HepG2 (cell line): Measurements from ENCODE around the gene GFPT2. TPM values are rescaled to one million over a fixed set of nuclear protein-coding genes. Genes with fewer than 3 reads are reported as not detected.

ENCODE experiments used
- ATAC-seq: fragments of 200-7000 bp; cut with Tn5 transposase; 3 replicates; pipeline ENCODE4 v1.9.1; 2020; ENCODE audit warnings: mild to moderate bottlenecking, moderate library complexity
- BruUV-seq: library from RNA; stranded (reverse); fragments of 400-500 nt; replicated peaks from 2 replicates; lab custom pipeline; 2021; lab: Mats Ljungman, UMichigan
- CTCF ChIA-PET: fragments of 300-600 bp; formaldehyde crosslinking; extraction: SDS; loops from one replicate; lab custom pipeline; 2021; ENCODE audit warnings: low total read pairs, inconsistent platforms, low intra/inter-chr PET ratio; lab: Yijun Ruan, JAX
- POLR2A ChIA-PET: fragments of 350-600 bp; sonication (Branson Sonifier 250); formaldehyde crosslinking; loops from one replicate; lab custom pipeline; 2020; ENCODE audit warnings: antibody characterized with exemption, inconsistent platforms; lab: Yijun Ruan, JAX
- DNase-seq: peaks from one replicate; pipeline ENCODE4 v3.0.0-alpha.2; 2015; ENCODE audit warnings: low spot score
- FAIRE-seq: peaks from 3 replicates; lab custom pipeline; 2011; peaks lifted over from hg19 to GRCh38; lab: Jason Lieb, UNC
- H2AFZ ChIP-seq: one replicate; pipeline ENCODE4 v1.6.1; 2011; ENCODE audit warnings: low read length, inconsistent platforms
- H3K27ac ChIP-seq: fragments of 300-600 bp; 3 replicates; pipeline ENCODE4 v1.8.0; 2011; ENCODE audit warnings: mixed run types, mild to moderate bottlenecking, mixed read lengths, low read length, inconsistent platforms; ENCODE audit not compliant: insufficient read depth; ENCODE audit errors: extremely low read length
- H3K27me3 ChIP-seq, 2 experiments: fragments of 200-600 bp in 1 of 2; 2 replicates in 1 of 2; 3 replicates in 1 of 2; pipeline versions ENCODE4 v1.6.0 to v1.8.0; 2011; ENCODE audit warnings: low read length in 2 of 2, mild to moderate bottlenecking in 2 of 2, moderate library complexity in 2 of 2, inconsistent platforms in 1 of 2; ENCODE audit not compliant: insufficient read depth in 2 of 2, control insufficient read depth in 1 of 2
- H3K36me3 ChIP-seq, 2 experiments: fragments of 200-600 bp in 1 of 2; replicated peaks in 1 of 2; 2 replicates in 1 of 2; 3 replicates in 1 of 2; pipeline versions ENCODE4 v1.5.1 to v1.8.0; 2011; ENCODE audit warnings: low read length in 2 of 2, inconsistent platforms in 1 of 2; ENCODE audit not compliant: insufficient read depth in 2 of 2, control insufficient read depth in 1 of 2
- H3K4me1 ChIP-seq: 2 replicates; pipeline ENCODE4 v1.5.1; 2012; ENCODE audit warnings: low read length, inconsistent platforms; ENCODE audit not compliant: insufficient read depth
- H3K4me2 ChIP-seq: 2 replicates; pipeline ENCODE4 v1.6.0; 2011; ENCODE audit warnings: low read depth, low read length, inconsistent platforms
- H3K4me3 ChIP-seq, 3 experiments: fragments of 200-600 bp in 1 of 3; sonication (generic), shearing (Covaris generic) in 1 of 3; replicated peaks in 1 of 3; 2 replicates each; pipeline ENCODE4 v1.5.1; 2011 to 2016; ENCODE audit warnings: low read length in 3 of 3, inconsistent platforms in 2 of 3, low read depth in 2 of 3, mild to moderate bottlenecking in 2 of 3, control low read depth in 1 of 3, mixed read lengths in 1 of 3; ENCODE audit not compliant: insufficient read depth in 1 of 3
- H3K79me2 ChIP-seq: one replicate; pipeline ENCODE4 v1.6.1; 2011; ENCODE audit warnings: low read length, inconsistent platforms; ENCODE audit not compliant: insufficient read depth
- H3K9ac ChIP-seq: 2 replicates; pipeline ENCODE4 v1.6.0; 2011; ENCODE audit warnings: mild to moderate bottlenecking, low read depth, low read length, inconsistent platforms; ENCODE audit not compliant: insufficient read depth
- H3K9me3 ChIP-seq: 2 replicates; pipeline ENCODE4 v1.5.1; 2012; ENCODE audit warnings: mild to moderate bottlenecking, low read length
- H4K20me1 ChIP-seq: 2 replicates; pipeline ENCODE4 v1.6.0; 2011; ENCODE audit warnings: inconsistent platforms, mild to moderate bottlenecking, low read length, moderate library complexity; ENCODE audit not compliant: insufficient read depth
- CREB1 ChIP-seq, 2 experiments: fragments of 450-650 bp in 1 of 2; IDR thresholded peaks; 2 replicates each; pipeline ENCODE4 v1.6.1; 2016 to 2017; ENCODE audit warnings: control low read depth in 1 of 2, mild to moderate bottlenecking in 1 of 2, missing compliant biosample characterization in 1 of 2, missing genetic modification characterization in 1 of 2
- IRF2 ChIP-seq: IDR thresholded peaks from 2 replicates; pipeline ENCODE4 v1.6.1; 2018; ENCODE audit warnings: missing genetic modification reagents, missing compliant biosample characterization
- PHF20 ChIP-seq: sonication (generic); formaldehyde crosslinking; IDR thresholded peaks from 2 replicates; pipeline ENCODE4 v1.5.0; 2020; ENCODE audit warnings: mild to moderate bottlenecking, missing genetic modification reagents
- PHF21A ChIP-seq: sonication (generic); formaldehyde crosslinking; IDR thresholded peaks from 2 replicates; pipeline ENCODE4 v1.5.0; 2020; ENCODE audit warnings: mild to moderate bottlenecking, missing genetic modification reagents
- RBM39 ChIP-seq: fragments of 200-400 bp; formaldehyde crosslinking; IDR thresholded peaks from one replicate; pipeline ENCODE4 v1.6.1; 2018; ENCODE audit warnings: antibody characterized with exemption, mild to moderate bottlenecking, low read depth, low read length; ENCODE audit not compliant: poor library complexity, severe bottlenecking
- ZBTB21 ChIP-seq: sonication (generic); formaldehyde crosslinking; IDR thresholded peaks from 2 replicates; pipeline ENCODE4 v1.4.0; 2020; ENCODE audit warnings: missing genetic modification reagents
- ZEB1 ChIP-seq: IDR thresholded peaks from 2 replicates; pipeline ENCODE4 v1.6.1; 2012; ENCODE audit warnings: mild to moderate bottlenecking, low read depth, inconsistent platforms; ENCODE audit not compliant: insufficient replicate concordance
- ZNF382 ChIP-seq: sonication (generic); formaldehyde crosslinking; IDR thresholded peaks from 2 replicates; pipeline ENCODE4 v1.5.0; 2020; ENCODE audit warnings: missing genetic modification reagents, mild to moderate bottlenecking, borderline replicate concordance
- ZNF546 ChIP-seq: sonication (generic); formaldehyde crosslinking; conservative IDR thresholded peaks from 2 replicates; pipeline ENCODE4 v1.8.1; 2023; ENCODE audit warnings: mild to moderate bottlenecking, missing genetic modification reagents
- ZNF607 ChIP-seq: sonication (generic); formaldehyde crosslinking; IDR thresholded peaks from 2 replicates; pipeline ENCODE4 v1.5.1; 2020; ENCODE audit warnings: missing genetic modification reagents, mild to moderate bottlenecking, borderline replicate concordance
- ZNF629 ChIP-seq: sonication (generic); formaldehyde crosslinking; conservative IDR thresholded peaks from 2 replicates; pipeline ENCODE4 v1.5.0; 2020; ENCODE audit warnings: missing genetic modification reagents
- ZNF775 ChIP-seq: sonication (generic); formaldehyde crosslinking; IDR thresholded peaks from 2 replicates; pipeline ENCODE4 v1.4.0; 2020; ENCODE audit warnings: missing genetic modification reagents, mild to moderate bottlenecking, moderate library complexity, borderline replicate concordance
- ZNF777 ChIP-seq: sonication (generic); formaldehyde crosslinking; IDR thresholded peaks from 2 replicates; pipeline ENCODE4 v1.4.0; 2020; ENCODE audit warnings: missing genetic modification reagents
- WGBS: methylation state at CpG from one replicate; pipeline ENCODE4 v1.1.6; 2017; ENCODE audit warnings: low lambda C conversion rate; 5-methylcytosine and 5-hydroxymethylcytosine counted together
- in situ Hi-C: cut with HindIII; loops from 2 replicates; pipeline ENCODE4 v1.10.0; 2017; ENCODE audit warnings: low pct_unique_long_range_greater_than_20kb; ENCODE audit not compliant: extremely low pct_ligation_motif_present
- intact Hi-C: fragments of 100-400 bp; cut with micrococcal nuclease; formaldehyde crosslinking; loops from one replicate; pipeline ENCODE4 v1.10.0; 2022; ENCODE audit not compliant: unreplicated experiment
- polyA plus RNA-seq, 8 experiments: library from polyadenylated mRNA; depleted of rRNA in 3 of 8; stranded (reverse) in 7 of 8; unstranded in 1 of 8; fragments of >200 nt; fragmentation: Illumina TruSeq in 4 of 8; extraction: Trizol in 4 of 8; gene quantifications; 2 replicates each; pipeline versions ENCODE4 v1.2.1 to v1.2.3, GENCODE V29; 2011 to 2016; ENCODE audit warnings: low read depth in 4 of 8, missing spikeins in 1 of 8, mixed read lengths in 1 of 8; ENCODE audit not compliant: insufficient read depth in 1 of 8
- total RNA-seq, 5 experiments: library from RNA; depleted of rRNA; stranded (reverse); fragments of >200 nt; fragmentation: Illumina TruSeq; extraction: Trizol; gene quantifications; 2 replicates each; pipeline ENCODE4 v1.2.3, GENCODE V29; 2016; ENCODE audit warnings: low read depth in 1 of 5

GFPT2 gene
- total and polyA plus RNA-seq, 2 of the 13 experiments (the other 11 are each of a cell fraction or from before 2014, with no cell fraction given), result 0.18 TPM

GRCh38 chr5:180358179-180358578, 5.0 kb upstream of the GFPT2 start:
- BruUV-seq, result no TSS peak
- no peaks in the 10 kb centered on the region for H3K36me3 ChIP-seq
- no peak for TF ChIP-seq ZNF607
- TF ChIP-seq PHF20 (CRISPR knock-in tag), result no peak
- TF ChIP-seq CREB1 (IDR thresholded peaks at IDR 0.05), result no peak
- TF ChIP-seq CREB1 (CRISPR knock-in tag; IDR thresholded peaks at IDR 0.05), result no peak
- no peak for TF ChIP-seq IRF2 (CRISPR knock-in tag)
- TF ChIP-seq ZNF775 (CRISPR knock-in tag), result no peak
- TF ChIP-seq ZEB1, result no peak
- no peak for TF ChIP-seq ZNF546 (CRISPR knock-in tag)
- TF ChIP-seq ZNF777 (CRISPR knock-in tag), result no peak
- TF ChIP-seq ZBTB21, result no peak
- no peak for TF ChIP-seq PHF21A
- TF ChIP-seq ZNF629 (CRISPR knock-in tag), result no peak
- no peak for TF ChIP-seq ZNF382 (CRISPR knock-in tag)
- TF ChIP-seq RBM39, result no peak
- TF ChIP-seq, all 625 proteins: peak for 0
- Histone ChIP-seq H3K27ac (no peak overlapping the region), H4K20me1 (no peaks in the 10 kb centered on the region), H3K4me1 (no peaks in the 10 kb centered on the region), H3K4me2 (no peak overlapping the region), H3K9ac (no peak overlapping the region), H3K79me2 (no peaks in the 10 kb centered on the region), H3K4me3 (no peak overlapping the region), H2AFZ (no peak overlapping the region), H3K27me3 (peaks cover 20 to 52% of the 10 kb centered on the region in 2 experiments; a peak in 4 of 5 replicates), H3K9me3 (no peaks in the 10 kb centered on the region)
- FAIRE-seq (no peak), ATAC-seq (no peak), DNase-seq (no peak)
- CTCF ChIA-PET, result no interaction called here
- intact Hi-C loops (no loop called here), in situ Hi-C loops (no loop called here)
- POLR2A ChIA-PET, result no interaction called here
- 13% methylated on average over 3 of the region's 6 CpGs for WGBS
